Tibial nerve (tissue), 4 donors: ENCODE results near the gene PCBP4. TPM values are rescaled to one million over a fixed set of nuclear protein-coding genes. Genes with fewer than 3 reads are reported as not detected.

ENCODE experiments used
- DNase-seq, 2 donors: peaks; one replicate each; pipeline ENCODE4 v3.0.0-alpha.2; 2019; ENCODE audit warnings: low spot score in 2 of 2
- H3K27ac ChIP-seq, 4 donors: fragments of 200-600 bp; sonication (generic) in 3 of 4; one replicate each; pipeline ENCODE4 v1.5.1; 2017 to 2019; ENCODE audit warnings: mild to moderate bottlenecking in 1 of 4
- H3K27me3 ChIP-seq, 2 donors: fragments of 200-600 bp; sonication (generic) in 1 of 2; one replicate each; pipeline versions ENCODE4 v1.5.1 to v1.6.0; 2017 to 2019
- H3K36me3 ChIP-seq, 3 donors: fragments of 200-600 bp; sonication (generic); one replicate each; pipeline ENCODE4 v1.5.1; 2018 to 2019
- H3K4me1 ChIP-seq, 4 donors: fragments of 200-600 bp; sonication (generic) in 3 of 4; one replicate each; pipeline ENCODE4 v1.5.1; 2017 to 2019
- H3K4me3 ChIP-seq, 4 donors: fragments of 200-600 bp; sonication (generic) in 3 of 4; one replicate each; pipeline ENCODE4 v1.5.1; 2017 to 2019; ENCODE audit warnings: mild to moderate bottlenecking in 1 of 4, moderate library complexity in 1 of 4
- H3K9me3 ChIP-seq, 4 donors: fragments of 200-600 bp; sonication (generic) in 3 of 4; one replicate each; pipeline ENCODE4 v1.5.1; 2017 to 2019
- EP300 ChIP-seq, 2 donors: sonication (generic); formaldehyde crosslinking; IDR thresholded peaks; one replicate each; pipeline ENCODE4 v1.6.1; 2017; ENCODE audit warnings: antibody characterized with exemption in 2 of 2, mild to moderate bottlenecking in 1 of 2
- POLR2A ChIP-seq, 2 donors: fragments of 450-650 bp; IDR thresholded peaks; one replicate each; pipeline ENCODE4 v1.6.1; 2017; ENCODE audit warnings: antibody characterized with exemption in 2 of 2, mild to moderate bottlenecking in 2 of 2, moderate library complexity in 2 of 2
- whole genome bisulfite sequencing, 2 donors: methylation state at CpG; one replicate each; pipeline ENCODE4 v1.1.5; 2018; 5-methylcytosine and 5-hydroxymethylcytosine counted together
- total RNA-seq, 4 donors: library from RNA; depleted of rRNA; stranded (reverse); fragments of >200 nt; gene quantifications; one replicate each; pipeline ENCODE4 v1.1.0, GENCODE V29; 2016
- TF ChIP-seq, protein P1 (sequence below), 5 experiments: fragments of 200-600 bp in 3 of 5; fragments of 450-650 bp in 2 of 5; sonication (generic) in 3 of 5; IDR thresholded peaks; one replicate each; pipeline ENCODE4 v1.5.1; 2016 to 2019; ENCODE audit warnings: antibody characterized with exemption in 5 of 5, mild to moderate bottlenecking in 3 of 5, moderate library complexity in 2 of 5

Gene PCBP4
- total RNA-seq, 4 donors from 2014 or later: 838 to 1,216 (median 1,000) TPM

DNA sequence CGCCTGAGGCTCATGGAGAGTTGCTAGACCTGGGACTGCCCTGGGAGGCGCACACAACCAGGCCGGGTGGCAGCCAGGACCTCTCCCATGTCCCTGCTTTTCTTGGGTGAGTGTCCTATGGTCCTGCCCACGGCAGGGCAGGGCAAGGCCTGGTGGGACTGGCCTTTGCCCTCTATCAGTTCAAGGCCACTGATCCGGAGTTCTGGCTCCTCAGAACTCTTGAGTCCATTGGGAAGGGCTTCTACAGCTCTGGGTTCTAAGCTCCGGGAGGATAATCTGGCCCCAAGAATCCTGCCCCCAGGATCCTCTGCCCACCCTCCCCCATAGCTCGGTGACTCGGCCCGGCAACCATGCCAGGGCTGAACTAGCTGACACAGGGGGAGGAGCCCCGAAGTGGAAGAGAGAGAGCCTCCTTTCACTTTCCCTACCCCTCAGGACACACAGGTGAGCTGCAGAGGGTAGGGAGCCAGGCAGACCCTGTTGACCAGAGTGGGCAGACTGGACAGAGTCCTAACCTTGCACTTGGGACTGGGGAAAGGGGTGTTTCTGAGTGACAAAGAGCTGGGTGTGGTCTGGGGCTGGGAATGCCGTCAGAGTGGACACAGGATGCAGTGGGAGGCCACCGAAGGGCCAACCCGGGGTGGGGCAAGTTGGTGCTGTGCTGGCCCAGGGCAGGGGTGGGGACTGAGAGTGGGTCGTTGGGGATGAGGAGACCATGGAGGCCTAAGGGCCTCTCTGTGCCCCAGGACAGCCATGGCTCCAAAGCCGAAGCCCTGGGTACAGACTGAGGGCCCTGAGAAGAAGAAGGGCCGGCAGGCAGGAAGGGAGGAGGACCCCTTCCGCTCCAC lies 24.4 kb downstream of the PCBP4 start:
- Histone ChIP-seq H3K4me1 (peaks cover 3 to 38% (median 26%) of the 10 kb centered on the region in 4 donors), H3K27me3 (no peaks in the 10 kb centered on the region), H3K4me3 (peak overlapping the region; percentile 29 to 96 (median 76)), H3K36me3 (peaks cover 0 to 42% (median 10%) of the 10 kb centered on the region in 3 donors), H3K9me3 (no peaks in the 10 kb centered on the region), H3K27ac (peak overlapping the region; percentile 86 to 95 (median 92))
- WGBS, 2 donors: 29 to 36% methylated on average over 15 to 16 of the region's 17 CpGs
- TF ChIP-seq EP300 (IDR thresholded peaks at IDR 0.05) (peak in 1 of 2 donors; percentile 25), POLR2A (IDR thresholded peaks at IDR 0.05) (no peak)
- TF ChIP-seq, protein P1, sequence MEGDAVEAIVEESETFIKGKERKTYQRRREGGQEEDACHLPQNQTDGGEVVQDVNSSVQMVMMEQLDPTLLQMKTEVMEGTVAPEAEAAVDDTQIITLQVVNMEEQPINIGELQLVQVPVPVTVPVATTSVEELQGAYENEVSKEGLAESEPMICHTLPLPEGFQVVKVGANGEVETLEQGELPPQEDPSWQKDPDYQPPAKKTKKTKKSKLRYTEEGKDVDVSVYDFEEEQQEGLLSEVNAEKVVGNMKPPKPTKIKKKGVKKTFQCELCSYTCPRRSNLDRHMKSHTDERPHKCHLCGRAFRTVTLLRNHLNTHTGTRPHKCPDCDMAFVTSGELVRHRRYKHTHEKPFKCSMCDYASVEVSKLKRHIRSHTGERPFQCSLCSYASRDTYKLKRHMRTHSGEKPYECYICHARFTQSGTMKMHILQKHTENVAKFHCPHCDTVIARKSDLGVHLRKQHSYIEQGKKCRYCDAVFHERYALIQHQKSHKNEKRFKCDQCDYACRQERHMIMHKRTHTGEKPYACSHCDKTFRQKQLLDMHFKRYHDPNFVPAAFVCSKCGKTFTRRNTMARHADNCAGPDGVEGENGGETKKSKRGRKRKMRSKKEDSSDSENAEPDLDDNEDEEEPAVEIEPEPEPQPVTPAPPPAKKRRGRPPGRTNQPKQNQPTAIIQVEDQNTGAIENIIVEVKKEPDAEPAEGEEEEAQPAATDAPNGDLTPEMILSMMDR (IDR thresholded peaks at IDR 0.05): no peak
- DNase-seq: peak in 1 of 2 donors; percentile 24

GRCh38 chr3:51941798-51942602 lies 25.3 kb downstream of the PCBP4 start, which contains the start of the genes PARP3 and RRP9:
TSS of gene PARP3 (plus strand) at chr3:51942363. CDS start at chr3:51943356, 993 bp downstream.
TSS of gene RRP9 (minus strand) at chr3:51941904. CDS start at chr3:51941867, 37 bp downstream.
- peak in 1 of 2 donors; percentile 72 for TF ChIP-seq POLR2A (IDR thresholded peaks at IDR 0.05)
- TF ChIP-seq, protein P1 (IDR thresholded peaks at IDR 0.05): peak; percentile 99 to 100 (median 100)
- peak; percentile 85 to 89 for TF ChIP-seq EP300 (IDR thresholded peaks at IDR 0.05)
- Histone ChIP-seq H3K27ac (peak within 1 kb of the TSS; percentile 86 to 95 (median 92)), H3K27me3 (no peaks in the 10 kb centered on the region), H3K9me3 (no peaks in the 10 kb centered on the region), H3K4me1 (peaks cover 3 to 38% (median 26%) of the 10 kb centered on the region in 4 donors), H3K36me3 (peaks cover 0 to 44% (median 17%) of the 10 kb centered on the region in 3 donors), H3K4me3 (peak within 1 kb of the TSS; percentile 75 to 96 (median 80))
- WGBS, 2 donors: 0 to 3% methylated on average over 17 to 22 of the region's 67 CpGs
- DNase-seq: peak; percentile 99 to 100

DNA sequence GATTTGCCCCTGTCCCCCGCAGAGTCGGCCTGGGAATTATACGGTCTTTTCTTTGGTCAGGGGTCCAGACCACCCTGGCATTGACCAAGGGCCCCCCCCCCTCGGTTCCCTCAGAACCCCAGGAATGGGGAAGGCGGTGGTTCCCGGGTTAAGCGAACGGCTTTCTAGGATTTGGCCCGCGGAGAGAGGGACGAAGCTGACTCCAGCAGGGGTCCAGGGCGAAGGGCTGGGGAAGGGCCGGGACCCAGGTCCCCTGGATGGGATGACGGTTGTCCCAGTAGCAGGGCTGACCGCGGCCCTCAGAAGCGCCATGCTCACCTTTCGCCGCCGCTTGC lies 25.8 kb downstream of the PCBP4 start:
- Histone ChIP-seq H3K27me3 (no peaks in the 10 kb centered on the region), H3K27ac (peak overlapping the region in 3 of 4 donors; percentile 61 to 86 (median 78)), H3K36me3 (peaks cover 0 to 50% (median 22%) of the 10 kb centered on the region in 3 donors), H3K4me1 (peaks cover 3 to 38% (median 26%) of the 10 kb centered on the region in 4 donors), H3K4me3 (peak overlapping the region; percentile 75 to 96 (median 80)), H3K9me3 (no peaks in the 10 kb centered on the region)
- TF ChIP-seq POLR2A (IDR thresholded peaks at IDR 0.05) (no peak), EP300 (IDR thresholded peaks at IDR 0.05) (no peak)
- TF ChIP-seq, protein P1 (IDR thresholded peaks at IDR 0.05): no peak
- no peak for DNase-seq
- WGBS, 2 donors: 0 to 1% methylated on average over 17 to 20 of the region's 20 CpGs

DNA sequence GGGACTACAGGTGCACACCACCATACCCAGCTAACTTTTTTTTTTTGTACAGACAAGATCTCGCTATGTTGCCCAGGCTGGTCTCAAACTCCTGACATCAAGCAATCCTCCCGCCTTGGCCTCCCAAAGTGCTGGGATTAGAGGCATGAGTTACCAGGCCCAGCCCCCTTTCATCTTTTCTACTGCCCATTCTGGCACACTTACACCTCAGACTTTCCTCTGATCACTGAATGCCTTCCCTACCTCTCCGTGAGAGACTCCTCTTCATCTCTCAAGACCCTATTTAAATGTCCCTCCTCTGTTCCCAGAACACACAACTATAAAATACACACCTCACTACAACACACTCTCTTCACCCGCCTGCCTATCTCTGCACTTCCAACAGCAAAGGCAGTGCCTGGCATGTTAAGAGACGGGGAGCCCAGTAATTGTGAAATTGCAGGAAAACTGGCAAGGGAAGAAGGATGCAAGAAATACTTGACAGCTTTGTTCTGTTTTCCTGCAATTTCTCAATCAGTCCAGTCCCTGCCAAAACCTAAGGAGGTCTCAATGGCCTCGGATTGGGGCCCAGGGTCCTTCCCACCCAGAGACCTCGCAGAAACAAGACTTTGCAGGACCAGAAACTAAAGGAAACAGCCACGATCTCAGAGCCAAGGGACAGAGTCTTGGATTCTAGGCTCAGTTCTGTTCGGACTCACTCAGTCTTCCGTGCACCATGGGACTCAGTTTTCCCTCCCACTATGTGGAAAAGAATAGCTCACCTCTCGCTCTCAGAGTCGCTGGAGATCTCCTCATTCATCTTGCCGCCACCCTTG lies 26.4 kb downstream of the PCBP4 start:
- WGBS, 2 donors: 26 to 33% methylated on average over 13 of the region's 13 CpGs
- no peak for DNase-seq
- Histone ChIP-seq H3K4me3 (peak overlapping the region; percentile 75 to 96 (median 80)), H3K27ac (peak overlapping the region in 2 of 4 donors; percentile 78 to 86), H3K4me1 (peaks cover 3 to 38% (median 26%) of the 10 kb centered on the region in 4 donors), H3K9me3 (no peaks in the 10 kb centered on the region), H3K36me3 (peaks cover 0 to 53% (median 22%) of the 10 kb centered on the region in 3 donors), H3K27me3 (no peaks in the 10 kb centered on the region)
- TF ChIP-seq POLR2A (IDR thresholded peaks at IDR 0.05) (no peak), EP300 (IDR thresholded peaks at IDR 0.05) (no peak)
- TF ChIP-seq, protein P1 (IDR thresholded peaks at IDR 0.05): no peak
